ENCODE data around the gene CA5A. TPM values are rescaled to one million over a fixed set of nuclear protein-coding genes. Genes with fewer than 3 reads are reported as not detected.
"Not testable (repeated sequence)": the region's sequence is repeated elsewhere in the genome, so short reads cannot be mapped to it uniquely, and the experiment has no call there.

The CA5A gene
- total RNA-seq, 4 donors from 2014 or later: not detected

- Histone ChIP-seq H3K4me3 (no peak overlapping the region), H3K27ac (no peak overlapping the region), H3K9me3 (no peaks in the 10 kb centered on the region), H3K27me3 (no peaks in the 10 kb centered on the region), H3K4me1 (no peaks in the 10 kb centered on the region), H3K36me3 (no peaks in the 10 kb centered on the region)
- intact Hi-C loops (cut with DNase I; ENCODE audit: low total_unique reads): no loop called here
- no peak for DNase-seq
- no peak for TF ChIP-seq CTCF (IDR thresholded peaks at IDR 0.05)
- no peak for TF ChIP-seq POLR2A (IDR thresholded peaks at IDR 0.05)
These were observed 75.6 kb downstream of the CA5A start for GRCh38 chr16:87860553-87861299.

GRCh38 chr16:87858151-87858993 is 78.0 kb downstream of the CA5A start:
- intact Hi-C loops (cut with DNase I; ENCODE audit: low total_unique reads); H3K36me3 ChIP-seq; H3K4me1 ChIP-seq; H3K27me3 ChIP-seq; DNase-seq; H3K4me3 ChIP-seq; H3K27ac ChIP-seq; H3K9me3 ChIP-seq: not testable (repeated sequence)

GRCh38 chr16:87856791-87857228 is 79.5 kb downstream of the CA5A start:
- no peaks in the 10 kb centered on the region for H3K4me1 ChIP-seq
- H3K36me3 ChIP-seq: no peaks in the 10 kb centered on the region
- intact Hi-C loops (cut with DNase I; ENCODE audit: low total_unique reads): no loop called here
- no peak overlapping the region for H3K27ac ChIP-seq
- H3K27me3 ChIP-seq: no peaks in the 10 kb centered on the region
- no peak for TF ChIP-seq CTCF (IDR thresholded peaks at IDR 0.05)
- TF ChIP-seq POLR2A (IDR thresholded peaks at IDR 0.05): no peak
- H3K9me3 ChIP-seq: no peaks in the 10 kb centered on the region
- H3K4me3 ChIP-seq: no peak overlapping the region
- no peak for DNase-seq

- Histone ChIP-seq H3K4me3 (no peak overlapping the region), H3K36me3 (no peaks in the 10 kb centered on the region), H3K27me3 (no peaks in the 10 kb centered on the region), H3K27ac (peak overlapping the region in 1 of 2 donors; percentile 15), H3K9me3 (no peaks in the 10 kb centered on the region), H3K4me1 (no peaks in the 10 kb centered on the region)
- DNase-seq: no peak
- TF ChIP-seq CTCF (IDR thresholded peaks at IDR 0.05): no peak
- TF ChIP-seq POLR2A (IDR thresholded peaks at IDR 0.05): no peak
- intact Hi-C loops (cut with DNase I; ENCODE audit: low total_unique reads): no loop called here
These were observed 80.2 kb downstream of the CA5A start for GRCh38 chr16:87855852-87856715.

DNA sequence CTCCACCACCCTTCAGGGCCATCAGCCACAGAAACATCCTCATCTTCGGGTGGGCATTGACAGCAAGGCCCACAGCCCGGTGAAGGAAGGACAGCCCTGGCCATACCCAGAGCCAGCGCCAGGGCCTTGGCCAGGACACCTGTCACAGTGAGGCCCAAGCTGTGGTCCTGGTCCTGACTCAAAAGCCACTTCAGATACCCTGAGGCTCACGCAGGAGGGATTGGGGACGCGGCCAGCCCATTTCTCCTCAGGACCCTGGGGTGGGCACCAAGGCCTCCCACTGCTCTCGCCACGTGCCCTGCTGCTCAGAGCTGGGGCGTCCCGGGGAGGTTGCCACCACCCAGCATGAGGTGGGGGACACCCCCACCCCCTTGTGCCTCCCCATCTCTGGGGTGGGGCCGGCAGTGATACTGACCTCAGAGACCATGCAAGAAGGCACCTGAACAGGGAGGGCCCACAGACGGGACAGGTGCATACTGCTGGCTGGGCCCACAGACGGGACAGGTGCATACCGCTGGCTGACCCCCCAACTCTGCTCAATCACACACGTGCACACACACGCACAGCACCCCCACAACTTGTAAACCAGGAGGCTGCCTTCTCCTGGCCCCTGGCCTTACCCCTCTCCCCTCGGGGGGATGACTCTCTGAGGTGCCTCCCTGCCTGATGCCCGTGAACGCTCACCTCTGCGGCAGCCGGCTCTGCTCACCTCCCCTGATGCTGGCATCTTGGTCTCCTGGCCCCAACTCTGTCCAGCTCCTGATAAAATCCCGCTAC is 81.2 kb downstream of the CA5A start:
- no peak for TF ChIP-seq POLR2A (IDR thresholded peaks at IDR 0.05)
- no peak for TF ChIP-seq CTCF (IDR thresholded peaks at IDR 0.05)

More for the DNA sequence above, 81.2 kb downstream of the CA5A start:
- no peak for DNase-seq
- Histone ChIP-seq H3K4me1 (no peaks in the 10 kb centered on the region), H3K27ac (no peak overlapping the region), H3K9me3 (no peaks in the 10 kb centered on the region), H3K27me3 (no peaks in the 10 kb centered on the region), H3K4me3 (no peak overlapping the region), H3K36me3 (no peaks in the 10 kb centered on the region)
- intact Hi-C loops (cut with DNase I; ENCODE audit: low total_unique reads): no loop called here

Measured in uterus (tissue), 4 donors.